ENCODE results near the gene MT1F.
"Not testable (repeated sequence)": the region's sequence is repeated elsewhere in the genome, so short reads cannot be mapped to it uniquely, and the experiment has no call there.

DNA sequence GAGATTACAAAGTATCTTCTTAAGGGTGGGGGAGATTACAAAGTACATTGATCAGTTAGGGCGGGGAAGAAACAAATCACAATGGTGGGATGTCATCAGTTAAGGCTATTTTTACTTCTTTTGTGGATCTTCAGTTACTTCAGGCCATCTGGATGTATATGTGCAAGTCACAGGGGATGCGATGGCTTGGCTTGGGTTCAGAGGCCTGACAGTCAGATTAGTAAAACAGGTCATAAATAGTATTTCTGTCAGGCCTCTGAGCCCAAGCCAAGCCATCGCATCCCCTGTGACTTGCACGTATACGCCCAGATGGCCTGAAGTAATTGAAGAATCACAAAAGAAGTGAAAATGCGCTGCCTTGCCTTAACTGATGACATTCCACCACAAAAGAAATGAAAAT lies 16.8 kb downstream of the MT1F start:
- TF ChIP-seq, protein P1, sequence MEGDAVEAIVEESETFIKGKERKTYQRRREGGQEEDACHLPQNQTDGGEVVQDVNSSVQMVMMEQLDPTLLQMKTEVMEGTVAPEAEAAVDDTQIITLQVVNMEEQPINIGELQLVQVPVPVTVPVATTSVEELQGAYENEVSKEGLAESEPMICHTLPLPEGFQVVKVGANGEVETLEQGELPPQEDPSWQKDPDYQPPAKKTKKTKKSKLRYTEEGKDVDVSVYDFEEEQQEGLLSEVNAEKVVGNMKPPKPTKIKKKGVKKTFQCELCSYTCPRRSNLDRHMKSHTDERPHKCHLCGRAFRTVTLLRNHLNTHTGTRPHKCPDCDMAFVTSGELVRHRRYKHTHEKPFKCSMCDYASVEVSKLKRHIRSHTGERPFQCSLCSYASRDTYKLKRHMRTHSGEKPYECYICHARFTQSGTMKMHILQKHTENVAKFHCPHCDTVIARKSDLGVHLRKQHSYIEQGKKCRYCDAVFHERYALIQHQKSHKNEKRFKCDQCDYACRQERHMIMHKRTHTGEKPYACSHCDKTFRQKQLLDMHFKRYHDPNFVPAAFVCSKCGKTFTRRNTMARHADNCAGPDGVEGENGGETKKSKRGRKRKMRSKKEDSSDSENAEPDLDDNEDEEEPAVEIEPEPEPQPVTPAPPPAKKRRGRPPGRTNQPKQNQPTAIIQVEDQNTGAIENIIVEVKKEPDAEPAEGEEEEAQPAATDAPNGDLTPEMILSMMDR (IDR thresholded peaks at IDR 0.05; ENCODE audit: low read length) = not testable (repeated sequence)
- TF ChIP-seq EZH2 (IDR thresholded peaks at IDR 0.05; ENCODE audit: borderline replicate concordance, low read length) = not testable (repeated sequence)
